HG03432 (cell line): Measurements from ENCODE around the gene FCGR2B.
A peak's percentile ranks its signal among the peaks of the same experiment; 100 is the strongest.
"Not testable (repeated sequence)": the region's sequence is repeated elsewhere in the genome, so short reads cannot be mapped to it uniquely, and the experiment has no call there.

ENCODE experiments used
- ATAC-seq: cut with Tn5 transposase; IDR thresholded peaks from one replicate; pipeline ENCODE4 v1.9.1; 2021; ENCODE audit warnings: mild to moderate bottlenecking, moderate library complexity; ENCODE audit not compliant: unreplicated experiment

Gene FCGR2B

GRCh38 chr1:161662684-161663339 is at the start of gene FCGR2B:
Gene FCGR2B (plus strand): TSS chr1:161663143. CDS start chr1:161663242, 99 bp downstream.
- peak; percentile 80 for ATAC-seq

- ATAC-seq = not testable (repeated sequence)
Measured at GRCh38 chr1:161616417-161616816, 46.5 kb upstream of the FCGR2B start.

GRCh38 chr1:161618517-161618916 is 44.4 kb upstream of the FCGR2B start:
- not testable (repeated sequence) for ATAC-seq

- ATAC-seq = not testable (repeated sequence)
Measured at GRCh38 chr1:161620399-161620798, 42.5 kb upstream of the FCGR2B start.

- peak; percentile 50 for ATAC-seq
Measured at GRCh38 chr1:161621181-161622000, 41.6 kb upstream of the FCGR2B start.

- ATAC-seq = peak; percentile 27
Measured at GRCh38 chr1:161622054-161622453, 40.9 kb upstream of the FCGR2B start.

GRCh38 chr1:161623401-161624051 is 39.4 kb upstream of the FCGR2B start:
- ATAC-seq = peak; percentile 40

- not testable (repeated sequence) for ATAC-seq
Measured at GRCh38 chr1:161624605-161625004, 38.3 kb upstream of the FCGR2B start.

- ATAC-seq = not testable (repeated sequence)
Measured at GRCh38 chr1:161626445-161627146, 36.3 kb upstream of the FCGR2B start.

GRCh38 chr1:161630128-161630742 is 32.7 kb upstream of the FCGR2B start:
- ATAC-seq = not testable (repeated sequence)

- no peak for ATAC-seq
Measured at GRCh38 chr1:161631076-161631475, 31.9 kb upstream of the FCGR2B start, which contains the start of gene FCGR3B. Gene FCGR3B (minus strand): TSS chr1:161631176. CDS start chr1:161631094, 82 bp downstream.

- ATAC-seq = not testable (repeated sequence)
Measured at GRCh38 chr1:161634993-161635392, 27.9 kb upstream of the FCGR2B start.

GRCh38 chr1:161636189-161636782 is 26.7 kb upstream of the FCGR2B start:
- ATAC-seq = not testable (repeated sequence)

- ATAC-seq = not testable (repeated sequence)
Measured at GRCh38 chr1:161636976-161637375, 26.0 kb upstream of the FCGR2B start.

GRCh38 chr1:161638251-161638993 is 24.5 kb upstream of the FCGR2B start:
- not testable (repeated sequence) for ATAC-seq

- ATAC-seq = not testable (repeated sequence)
Measured at GRCh38 chr1:161639203-161639602, 23.7 kb upstream of the FCGR2B start.

GRCh38 chr1:161642697-161643096 is 20.2 kb upstream of the FCGR2B start:
- ATAC-seq = not testable (repeated sequence)

- not testable (repeated sequence) for ATAC-seq
Measured at GRCh38 chr1:161643481-161644208, 19.3 kb upstream of the FCGR2B start.
